GM12874 (cell line): Measurements from ENCODE around the gene IL1RAPL1.

Experiments used
- CTCF ChIP-seq: IDR thresholded peaks from 2 replicates; pipeline ENCODE4 v1.5.1; 2011; ENCODE audit warnings: low read depth, mild to moderate bottlenecking, control low read depth, low read length, moderate library complexity; ENCODE audit not compliant: insufficient read depth

IL1RAPL1 gene

GRCh38 chrX:29148511-29148910 lies 561.3 kb downstream of the IL1RAPL1 start:
- TF ChIP-seq CTCF: no peak

GRCh38 chrX:29155286-29155685 lies 568.0 kb downstream of the IL1RAPL1 start:
- no peak for TF ChIP-seq CTCF

- TF ChIP-seq CTCF: no peak
Observed at GRCh38 chrX:29172880-29173279, 585.6 kb downstream of the IL1RAPL1 start.

GRCh38 chrX:29187264-29187663 lies 600.0 kb downstream of the IL1RAPL1 start:
- TF ChIP-seq CTCF: no peak

DNA sequence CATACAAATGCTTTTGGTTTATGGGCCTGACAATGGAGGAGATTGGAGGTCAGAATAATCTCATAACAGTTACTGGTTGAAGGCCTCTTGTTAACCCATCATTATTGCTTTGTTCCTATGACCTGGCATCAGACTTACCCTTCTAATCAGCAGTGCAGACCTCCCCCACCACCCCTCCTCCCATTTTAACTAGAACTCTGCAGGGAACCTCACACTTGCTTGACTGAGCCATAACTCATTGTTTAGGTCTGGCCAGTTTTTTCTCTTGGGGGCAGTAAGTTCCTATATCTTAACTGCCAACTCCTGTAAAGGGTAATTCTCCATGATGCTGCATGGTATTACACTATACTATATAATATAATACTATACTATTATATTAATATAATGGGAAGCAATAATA lies 609.3 kb downstream of the IL1RAPL1 start:
- TF ChIP-seq CTCF: no peak

- no peak for TF ChIP-seq CTCF
Observed at GRCh38 chrX:29215251-29215650, 628.0 kb downstream of the IL1RAPL1 start.

DNA sequence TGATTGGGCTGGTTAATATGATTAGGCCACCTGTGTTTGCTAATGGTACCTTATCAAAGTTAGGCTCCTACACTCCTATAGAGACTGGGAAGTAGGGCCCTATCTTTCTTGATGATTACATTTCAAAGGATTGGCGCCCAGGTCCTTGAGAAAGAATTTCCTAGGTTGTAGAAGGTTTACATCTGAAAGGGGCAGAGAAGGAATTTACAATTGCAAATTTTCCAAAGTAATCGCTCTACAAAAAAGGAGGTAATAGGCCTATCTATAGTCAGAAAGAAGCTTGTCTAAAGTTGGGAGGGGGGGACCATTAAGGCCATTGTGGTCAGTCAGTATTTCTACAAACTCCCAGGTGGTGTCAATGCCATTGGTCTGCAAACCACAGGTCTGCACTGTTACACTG lies 638.4 kb downstream of the IL1RAPL1 start:
- TF ChIP-seq CTCF: no peak

DNA sequence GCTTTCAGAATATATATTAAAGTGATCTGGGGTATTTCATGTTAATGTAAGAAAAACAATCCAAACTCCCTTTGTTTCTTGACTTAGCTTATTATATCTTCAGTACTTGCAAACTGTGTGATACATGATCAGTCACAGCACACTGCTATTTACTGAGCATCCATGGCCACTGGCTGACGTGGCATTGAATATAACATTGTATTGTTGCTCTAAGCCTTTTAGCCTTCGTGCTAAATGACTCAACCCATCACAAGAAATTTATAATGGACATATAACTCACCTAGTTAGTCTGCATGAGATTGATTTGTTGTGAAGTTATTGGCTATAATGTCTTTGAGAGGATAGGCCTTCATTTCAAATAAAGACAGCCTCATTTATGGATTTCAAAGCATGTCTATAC lies 642.6 kb downstream of the IL1RAPL1 start:
- TF ChIP-seq CTCF: no peak
